ENCODE results near the gene S1PR3. TPM values are rescaled to one million over a fixed set of nuclear protein-coding genes. Genes with fewer than 3 reads are reported as not detected.

Gene S1PR3
- total RNA-seq, 1 donor from 2014 or later: 18.3 TPM

DNA sequence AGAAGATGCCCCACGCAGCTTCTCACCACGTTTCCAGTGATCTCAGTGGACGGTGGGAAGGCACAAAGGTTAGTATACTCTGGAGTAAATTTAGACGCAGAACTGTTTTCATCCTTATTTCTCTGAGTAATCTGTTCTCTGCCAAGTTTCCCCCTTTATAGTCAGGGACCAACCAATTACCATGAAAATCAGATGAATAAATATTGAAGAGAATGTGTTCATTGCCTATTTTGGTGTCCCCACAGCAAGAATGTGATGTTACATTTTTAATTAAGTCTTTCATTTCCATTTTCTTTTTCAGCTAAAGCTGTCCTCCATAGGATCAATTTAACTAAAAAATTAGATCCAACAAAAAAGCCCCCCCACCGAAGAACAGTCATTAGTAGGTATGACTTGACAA is 41.4 kb downstream of the S1PR3 start:
- no peak for TF ChIP-seq CTCF (IDR thresholded peaks at IDR 0.05; ENCODE audit: unreplicated experiment)
- H3K27me3 Mint-ChIP-seq (ENCODE audit: unreplicated experiment): peaks cover under 1% of the 10 kb centered on the region
- H3K4me1 Mint-ChIP-seq (ENCODE audit: unreplicated experiment): no peaks in the 10 kb centered on the region
- DNase-seq (ENCODE audit: low spot score): no peak
- peaks cover 6% of the 10 kb centered on the region for H3K36me3 Mint-ChIP-seq (ENCODE audit: low read depth, unreplicated experiment)
- H3K27ac Mint-ChIP-seq (ENCODE audit: unreplicated experiment): no peak overlapping the region
- H3K4me3 Mint-ChIP-seq (ENCODE audit: unreplicated experiment): no peak overlapping the region
- H3K9me3 Mint-ChIP-seq (ENCODE audit: unreplicated experiment): no peaks in the 10 kb centered on the region

DNA sequence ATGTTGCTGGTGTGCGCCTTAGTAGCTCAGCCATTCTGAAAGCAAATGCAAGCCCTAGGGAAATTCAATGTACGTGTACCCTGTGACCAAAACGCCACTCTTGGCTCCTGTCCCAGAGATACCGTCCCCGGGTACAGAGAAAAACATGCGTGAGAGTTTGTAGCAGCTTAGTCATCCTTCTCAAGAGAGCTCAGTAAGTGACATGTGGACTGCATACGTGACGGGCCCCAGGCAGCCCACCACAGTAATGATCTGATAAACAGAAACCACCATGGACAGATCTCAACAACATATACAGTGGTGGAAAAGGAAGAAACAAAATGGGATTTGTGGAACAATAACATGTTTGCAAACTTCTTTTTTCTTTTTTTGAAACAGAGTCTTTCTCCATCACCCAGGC is 45.1 kb downstream of the S1PR3 start:
- DNase-seq (ENCODE audit: low spot score): no peak
- Mint-ChIP-seq H3K4me1 (ENCODE audit: unreplicated experiment) (no peaks in the 10 kb centered on the region), H3K4me3 (ENCODE audit: unreplicated experiment) (no peak overlapping the region), H3K27ac (ENCODE audit: unreplicated experiment) (no peak overlapping the region), H3K27me3 (ENCODE audit: unreplicated experiment) (no peaks in the 10 kb centered on the region), H3K36me3 (ENCODE audit: low read depth, unreplicated experiment) (peaks cover 2% of the 10 kb centered on the region), H3K9me3 (ENCODE audit: unreplicated experiment) (no peaks in the 10 kb centered on the region)
- TF ChIP-seq CTCF (IDR thresholded peaks at IDR 0.05; ENCODE audit: unreplicated experiment): no peak

- Mint-ChIP-seq H3K9me3 (ENCODE audit: unreplicated experiment) (no peaks in the 10 kb centered on the region), H3K27ac (ENCODE audit: unreplicated experiment) (no peak overlapping the region), H3K4me1 (ENCODE audit: unreplicated experiment) (no peaks in the 10 kb centered on the region), H3K27me3 (ENCODE audit: unreplicated experiment) (no peaks in the 10 kb centered on the region), H3K36me3 (ENCODE audit: low read depth, unreplicated experiment) (no peaks in the 10 kb centered on the region), H3K4me3 (ENCODE audit: unreplicated experiment) (no peak overlapping the region)
- TF ChIP-seq CTCF (IDR thresholded peaks at IDR 0.05; ENCODE audit: unreplicated experiment): no peak
- DNase-seq (ENCODE audit: low spot score): no peak
Observed at GRCh38 chr9:89036891-89037290, 45.6 kb downstream of the S1PR3 start.

GRCh38 chr9:89037346-89037745 is 46.1 kb downstream of the S1PR3 start:
- no peak for TF ChIP-seq CTCF (IDR thresholded peaks at IDR 0.05; ENCODE audit: unreplicated experiment)
- H3K9me3 Mint-ChIP-seq (ENCODE audit: unreplicated experiment): no peaks in the 10 kb centered on the region
- no peaks in the 10 kb centered on the region for H3K4me1 Mint-ChIP-seq (ENCODE audit: unreplicated experiment)
- no peaks in the 10 kb centered on the region for H3K27me3 Mint-ChIP-seq (ENCODE audit: unreplicated experiment)
- no peak for DNase-seq (ENCODE audit: low spot score)
- H3K4me3 Mint-ChIP-seq (ENCODE audit: unreplicated experiment): no peak overlapping the region
- H3K36me3 Mint-ChIP-seq (ENCODE audit: low read depth, unreplicated experiment): no peaks in the 10 kb centered on the region
- H3K27ac Mint-ChIP-seq (ENCODE audit: unreplicated experiment): no peak overlapping the region

- no peaks in the 10 kb centered on the region for H3K27me3 Mint-ChIP-seq (ENCODE audit: unreplicated experiment)
- H3K36me3 Mint-ChIP-seq (ENCODE audit: low read depth, unreplicated experiment): no peaks in the 10 kb centered on the region
- no peak overlapping the region for H3K4me3 Mint-ChIP-seq (ENCODE audit: unreplicated experiment)
- TF ChIP-seq CTCF (IDR thresholded peaks at IDR 0.05; ENCODE audit: unreplicated experiment): no peak
- no peaks in the 10 kb centered on the region for H3K4me1 Mint-ChIP-seq (ENCODE audit: unreplicated experiment)
- no peak overlapping the region for H3K27ac Mint-ChIP-seq (ENCODE audit: unreplicated experiment)
- DNase-seq (ENCODE audit: low spot score): no peak
- H3K9me3 Mint-ChIP-seq (ENCODE audit: unreplicated experiment): no peaks in the 10 kb centered on the region
Observed at GRCh38 chr9:89037891-89038290, 46.6 kb downstream of the S1PR3 start.

Measured in endothelial cell (in vitro differentiated cells).